Hematopoietic multipotent progenitor cell treated with erythropoietin and hydrocortisone succinate and interleukin-3 and kit ligand, for 6 days (in vitro differentiated cells): ENCODE results near the gene CAT.

Experiments used
- DNase-seq: peaks from one replicate; pipeline ENCODE4 v3.0.0-alpha.2; 2015

Gene CAT

DNA sequence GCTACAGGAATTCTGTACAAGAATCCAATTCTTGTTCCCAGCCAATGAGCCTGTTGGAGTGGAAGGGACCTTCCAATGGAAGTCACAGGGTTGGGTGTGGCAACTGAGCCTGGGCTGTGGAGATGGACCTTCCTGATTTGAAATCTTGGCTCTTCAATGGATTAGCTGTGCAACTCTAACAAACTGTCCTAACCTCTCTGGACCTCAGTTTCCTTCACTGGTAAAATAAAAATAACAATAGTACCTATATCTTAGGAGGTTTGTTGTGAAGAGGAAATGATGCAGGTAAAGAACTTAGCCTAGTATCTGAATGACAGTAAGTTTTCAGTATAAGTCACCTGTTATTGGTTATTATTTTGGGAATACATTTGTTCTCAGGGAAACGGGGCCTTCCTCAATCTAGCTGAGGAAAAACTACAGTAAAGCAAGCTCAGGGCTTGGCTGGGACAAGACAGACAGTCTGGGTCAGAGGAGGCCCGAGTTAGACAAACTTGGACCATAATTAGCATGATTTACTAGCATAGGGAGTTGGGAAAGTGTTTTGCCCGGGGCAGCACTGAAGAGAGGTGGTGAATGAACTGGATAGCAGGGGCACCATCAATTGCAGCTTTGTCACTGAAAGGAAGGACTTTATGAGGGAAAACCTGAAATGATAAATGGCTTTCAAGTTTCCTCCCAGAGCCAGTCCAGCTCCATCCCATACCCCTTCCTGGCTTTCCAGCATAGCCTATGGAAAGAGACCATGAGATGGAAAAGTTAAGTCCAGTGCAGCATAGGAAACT is 61.2 kb downstream of the CAT start:
- no peak for DNase-seq

- DNase-seq, result peak; percentile 9
Observed at GRCh38 chr11:34501500-34501899, 62.8 kb downstream of the CAT start.

DNA sequence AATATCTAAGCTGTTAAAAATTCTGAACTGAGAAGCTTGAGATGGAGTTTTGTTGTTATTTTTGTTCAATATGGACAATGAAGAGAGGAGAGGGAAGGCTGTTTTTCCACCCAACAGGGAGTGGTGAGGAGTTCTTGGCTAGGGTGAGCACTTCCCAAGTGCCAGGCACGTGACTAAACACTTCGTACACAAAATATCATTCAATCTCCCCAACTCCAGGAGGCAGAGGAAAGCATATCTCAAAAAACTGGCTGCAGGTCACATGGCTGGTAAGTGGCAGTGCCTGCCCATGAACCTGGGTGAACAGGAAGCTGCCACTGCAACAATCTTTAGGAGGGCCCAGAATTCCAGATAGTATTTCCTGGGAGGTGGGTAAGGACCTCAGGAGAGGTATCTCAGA is 63.2 kb downstream of the CAT start:
- DNase-seq, result peak; percentile 52

DNA sequence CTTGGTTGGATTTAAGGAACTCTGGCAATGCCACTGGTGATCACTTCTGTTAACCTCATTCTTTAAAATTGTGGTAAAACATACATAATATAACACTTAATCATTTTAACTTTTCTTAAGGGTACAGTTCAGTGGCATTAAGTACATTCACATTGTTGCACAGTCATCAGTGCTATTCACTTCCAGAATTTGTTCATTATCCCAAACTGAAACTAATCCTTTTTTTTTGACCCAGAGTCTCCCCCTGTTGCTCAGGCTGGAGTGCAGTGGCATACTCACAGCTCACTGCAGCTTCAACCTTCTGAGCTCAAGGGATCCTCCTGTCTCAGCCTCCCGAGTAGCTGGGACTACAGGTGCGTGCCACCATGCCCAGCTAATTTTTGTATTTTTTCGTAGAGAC is 64.2 kb downstream of the CAT start:
- no peak for DNase-seq

DNA sequence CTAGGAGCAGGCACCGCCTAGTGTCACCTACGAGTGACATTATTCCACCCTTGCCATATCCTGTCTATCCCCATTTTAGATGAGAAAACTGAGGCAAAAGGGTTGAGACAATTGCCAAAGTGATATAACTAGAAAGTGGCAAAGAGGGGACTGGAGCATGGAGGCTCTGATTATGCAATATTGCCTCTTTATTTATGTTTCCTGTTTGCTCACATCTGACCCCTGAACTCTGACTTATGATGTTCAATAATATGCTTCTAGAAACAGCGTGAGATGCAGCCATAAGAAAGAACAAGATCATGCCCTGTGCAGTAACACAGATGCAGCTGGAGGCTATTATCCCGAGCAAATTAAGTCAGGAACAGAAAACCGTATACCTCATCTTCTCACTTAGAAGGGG is 67.1 kb downstream of the CAT start:
- no peak for DNase-seq

DNA sequence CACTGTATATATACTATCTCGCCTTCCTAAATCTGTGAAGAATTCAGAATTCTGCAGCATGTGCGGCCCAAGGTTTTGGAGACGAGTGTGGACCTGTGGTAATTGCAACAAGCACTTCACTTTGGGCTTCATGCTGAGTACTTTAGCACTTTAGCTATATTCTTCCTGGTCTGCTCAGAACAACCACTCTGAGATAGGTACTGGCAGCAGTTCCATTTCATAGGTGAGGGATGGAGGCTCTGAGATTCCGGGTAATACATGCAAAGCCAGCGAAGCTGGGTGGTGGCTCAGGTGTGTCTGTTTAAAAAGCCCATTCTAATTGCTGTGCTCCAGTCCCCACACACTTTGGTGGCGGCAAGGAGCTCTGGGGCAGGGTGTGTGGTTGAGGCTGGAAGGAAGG is 68.4 kb downstream of the CAT start:
- DNase-seq, result no peak

DNA sequence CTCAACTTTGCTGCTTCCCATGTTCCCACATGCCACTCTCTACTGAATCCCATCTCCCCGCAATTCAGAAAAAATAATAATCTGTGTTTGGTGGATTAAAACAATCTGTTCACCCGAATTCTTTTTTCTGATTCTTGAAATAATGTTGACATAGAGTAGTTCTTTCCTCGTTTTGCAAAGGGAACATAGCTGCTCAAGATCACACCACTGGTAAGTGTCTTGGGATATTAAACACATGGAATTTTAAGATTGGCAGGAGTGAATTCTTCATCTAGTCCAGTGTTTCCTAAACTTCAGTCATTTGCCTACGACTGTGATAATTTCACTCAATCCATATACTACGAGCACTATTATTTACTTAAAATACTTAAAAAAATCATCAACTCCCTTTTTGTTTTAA is 68.9 kb downstream of the CAT start:
- DNase-seq, result no peak

DNA sequence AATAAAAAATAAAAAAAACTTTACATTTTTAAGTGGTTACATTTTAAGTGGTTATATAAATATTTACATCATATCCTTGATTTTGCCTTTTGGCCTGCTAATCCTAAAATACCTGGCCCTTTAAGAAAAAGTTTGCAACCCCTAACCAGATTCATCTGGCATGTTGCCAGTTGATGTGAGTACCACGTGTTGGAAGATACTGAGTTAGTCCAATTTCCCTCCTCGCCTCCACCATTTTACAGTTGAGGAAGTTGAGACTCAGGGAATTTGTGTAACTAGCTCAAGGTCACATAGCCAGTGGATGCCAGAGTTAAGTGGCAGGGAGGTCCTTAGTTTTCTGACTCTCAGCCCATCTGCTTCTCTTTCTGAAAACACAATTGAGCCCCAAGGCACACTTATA is 69.8 kb downstream of the CAT start:
- DNase-seq, result peak; percentile 25

DNA sequence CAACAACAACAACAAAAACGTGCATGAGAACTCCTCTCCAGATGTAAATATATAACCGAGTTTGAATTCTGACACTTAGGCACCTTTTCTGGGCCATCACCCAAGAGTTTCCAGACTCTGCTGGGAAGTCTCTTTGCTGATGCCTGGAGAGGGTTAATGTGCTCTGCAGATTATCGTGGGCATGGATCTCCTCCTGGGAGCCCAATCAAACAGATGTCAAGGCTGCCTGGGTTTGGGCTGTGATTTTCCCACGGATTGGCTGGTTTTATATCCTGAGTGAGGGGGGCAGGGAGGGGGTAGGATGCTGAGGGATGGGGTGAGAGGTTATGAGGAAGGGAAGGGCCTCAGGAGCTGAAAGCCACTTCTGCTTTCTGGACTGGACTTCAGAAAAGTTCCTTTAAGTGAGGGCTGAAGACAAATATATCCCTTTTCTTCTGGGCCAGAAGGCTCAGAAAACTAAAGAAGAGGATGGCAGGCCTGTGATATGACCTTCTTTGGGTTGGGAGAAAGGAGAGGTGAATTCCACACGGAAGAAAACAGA is 70.7 kb downstream of the CAT start:
- DNase-seq, result no peak

GRCh38 chr11:34510218-34510617 is 71.5 kb downstream of the CAT start:
- no peak for DNase-seq

- peak; percentile 36 for DNase-seq
Observed at GRCh38 chr11:34510673-34511072, 71.9 kb downstream of the CAT start.

DNA sequence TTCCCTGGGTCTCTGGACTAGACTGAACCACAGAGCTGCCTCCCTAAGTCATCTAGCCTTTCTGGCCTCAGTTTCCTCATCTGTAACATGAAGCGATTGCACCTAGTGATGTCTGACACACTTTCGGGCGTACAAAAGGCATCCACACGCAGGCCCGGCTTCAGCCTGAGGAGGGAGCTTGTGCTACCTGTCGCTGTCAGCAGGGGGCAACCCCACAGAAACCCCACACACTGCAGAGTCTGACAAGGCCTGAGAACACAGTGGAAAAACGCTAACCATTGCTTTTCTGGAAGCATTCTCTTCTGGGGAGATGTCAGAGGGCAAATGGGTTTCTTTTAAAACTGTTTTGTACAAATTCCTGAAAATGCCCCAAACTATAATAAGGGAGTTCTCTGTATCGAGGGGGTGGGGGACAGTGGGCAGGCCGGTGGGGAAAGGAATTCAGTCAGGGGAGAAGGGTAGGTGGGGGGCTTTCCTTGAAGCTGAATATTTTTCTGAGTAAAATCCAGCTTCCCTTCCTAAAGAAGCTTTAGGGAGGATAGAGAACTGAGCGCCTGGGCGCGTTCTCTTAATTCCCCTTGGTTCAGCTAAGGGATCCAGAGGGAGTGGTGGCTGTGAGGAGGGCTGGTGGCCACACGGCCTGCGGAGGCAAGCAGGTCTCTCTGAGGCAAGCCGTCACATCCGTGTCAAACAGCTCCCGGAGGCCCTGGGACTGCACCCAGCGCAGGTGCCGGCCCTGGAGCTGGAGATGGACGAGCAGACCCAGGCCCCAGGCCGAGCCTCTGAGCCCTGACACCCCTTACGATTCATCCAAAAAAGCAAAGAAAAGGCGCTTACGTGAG is 74.3 kb downstream of the CAT start:
- DNase-seq, result peak; percentile 78

DNA sequence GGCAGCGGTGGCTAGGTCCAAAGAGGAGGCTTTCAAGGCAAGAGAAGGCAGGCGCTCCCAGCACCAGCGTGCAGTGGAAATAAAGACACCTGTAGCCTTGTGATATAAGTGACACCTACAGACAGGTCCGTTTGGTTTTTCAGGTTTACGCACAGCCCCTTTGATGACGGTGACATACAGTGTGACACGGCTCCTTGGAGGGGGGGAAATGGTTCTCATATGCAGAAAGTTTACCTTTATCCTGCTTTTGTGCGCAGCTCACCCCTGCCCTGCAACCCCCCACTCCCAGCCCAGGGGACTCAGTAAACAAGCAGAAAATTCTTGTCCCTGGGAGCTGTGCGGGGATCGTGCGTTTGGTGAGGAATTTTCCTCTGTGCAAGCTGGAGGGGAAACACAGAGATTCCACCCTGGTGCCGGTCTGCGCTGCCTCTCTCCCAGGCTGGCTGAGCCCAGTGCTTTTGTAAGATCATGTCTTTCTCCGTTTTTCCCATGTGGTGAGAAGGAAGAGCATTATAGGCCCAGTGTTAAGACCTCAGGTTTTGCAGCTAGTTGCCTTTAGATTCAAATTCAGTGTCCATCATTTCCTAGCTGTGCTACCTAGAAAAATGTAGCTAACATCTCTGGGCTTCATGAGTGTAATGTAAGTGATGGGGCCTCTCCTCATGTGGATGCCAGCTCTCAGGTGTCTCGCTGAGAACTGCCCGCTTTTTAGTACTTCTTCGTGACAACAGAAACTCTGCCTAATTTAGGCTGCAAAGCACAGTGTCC is 75.1 kb downstream of the CAT start, which contains the start of gene ELF5:
TSS of gene ELF5 (minus strand) at position 113 of the 768 bp plus-strand sequence. CDS start 8,045 bp downstream, outside the sequence.
- DNase-seq, result no peak

DNA sequence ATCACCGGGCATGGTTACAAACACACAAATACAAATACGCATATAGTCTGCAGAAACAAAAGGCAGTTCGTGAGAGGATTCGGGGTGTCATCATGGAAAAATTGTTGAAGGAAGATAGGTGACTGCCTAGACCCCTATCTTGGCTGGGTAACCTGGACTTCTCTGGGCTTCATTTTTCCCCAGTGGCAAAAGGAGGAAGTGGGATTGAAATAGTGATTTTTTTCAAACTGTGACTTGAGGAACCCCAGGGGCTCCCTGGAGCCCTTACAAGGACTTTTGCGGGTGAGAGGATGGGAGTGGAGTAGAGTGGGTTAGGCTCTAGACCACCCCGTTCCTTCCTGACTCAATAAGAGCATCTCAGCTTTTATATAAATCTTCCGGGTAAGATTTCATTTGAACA is 75.9 kb downstream of the CAT start:
- no peak for DNase-seq

GRCh38 chr11:34516247-34517040 is 77.7 kb downstream of the CAT start:
- no peak for DNase-seq

- DNase-seq, result no peak
Observed at GRCh38 chr11:34519595-34520235, 81.0 kb downstream of the CAT start.

DNA sequence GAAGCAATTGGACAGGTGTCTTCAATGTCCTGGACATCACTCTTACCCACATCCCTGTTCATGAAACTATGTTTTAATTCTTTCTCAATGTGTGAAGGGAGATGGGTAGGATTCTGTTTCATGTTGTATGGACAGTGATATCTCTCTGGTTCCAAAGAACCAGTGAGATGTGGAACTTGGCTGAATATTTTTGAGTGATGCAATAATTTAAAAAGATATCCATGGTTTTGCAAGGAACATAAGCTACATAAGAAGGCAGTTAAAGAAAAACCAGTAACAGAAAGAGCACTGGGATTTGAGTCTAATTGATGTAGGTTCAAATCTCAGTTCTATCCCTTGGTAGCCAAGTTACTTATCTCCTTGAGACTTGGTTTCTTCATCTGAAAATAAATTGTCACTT is 82.5 kb downstream of the CAT start:
- no peak for DNase-seq
